HepG2 (cell line): Measurements from ENCODE around the gene PDGFA. TPM values are rescaled to one million over a fixed set of nuclear protein-coding genes. Genes with fewer than 3 reads are reported as not detected.

Source experiments
- ATAC-seq: fragments of 200-7000 bp; cut with Tn5 transposase; 3 replicates; pipeline ENCODE4 v1.9.1; 2020; ENCODE audit warnings: mild to moderate bottlenecking, moderate library complexity
- BruUV-seq: library from RNA; stranded (reverse); fragments of 400-500 nt; replicated peaks from 2 replicates; lab custom pipeline; 2021; lab: Mats Ljungman, UMichigan
- CTCF ChIA-PET: fragments of 300-600 bp; formaldehyde crosslinking; extraction: SDS; loops from one replicate; lab custom pipeline; 2021; ENCODE audit warnings: low total read pairs, inconsistent platforms, low intra/inter-chr PET ratio; lab: Yijun Ruan, JAX
- POLR2A ChIA-PET: fragments of 350-600 bp; sonication (Branson Sonifier 250); formaldehyde crosslinking; loops from one replicate; lab custom pipeline; 2020; ENCODE audit warnings: antibody characterized with exemption, inconsistent platforms; lab: Yijun Ruan, JAX
- DNase-seq: peaks from one replicate; pipeline ENCODE4 v3.0.0-alpha.2; 2015; ENCODE audit warnings: low spot score
- FAIRE-seq: peaks from 3 replicates; lab custom pipeline; 2011; peaks lifted over from hg19 to GRCh38; lab: Jason Lieb, UNC
- H2AFZ ChIP-seq: one replicate; pipeline ENCODE4 v1.6.1; 2011; ENCODE audit warnings: low read length, inconsistent platforms
- H3K27ac ChIP-seq: fragments of 300-600 bp; 3 replicates; pipeline ENCODE4 v1.8.0; 2011; ENCODE audit warnings: mixed run types, mild to moderate bottlenecking, mixed read lengths, low read length, inconsistent platforms; ENCODE audit not compliant: insufficient read depth; ENCODE audit errors: extremely low read length
- H3K27me3 ChIP-seq, 2 experiments: fragments of 200-600 bp in 1 of 2; 2 replicates in 1 of 2; 3 replicates in 1 of 2; pipeline versions ENCODE4 v1.6.0 to v1.8.0; 2011; ENCODE audit warnings: low read length in 2 of 2, mild to moderate bottlenecking in 2 of 2, moderate library complexity in 2 of 2, inconsistent platforms in 1 of 2; ENCODE audit not compliant: insufficient read depth in 2 of 2, control insufficient read depth in 1 of 2
- H3K36me3 ChIP-seq, 2 experiments: fragments of 200-600 bp in 1 of 2; replicated peaks in 1 of 2; 2 replicates in 1 of 2; 3 replicates in 1 of 2; pipeline versions ENCODE4 v1.5.1 to v1.8.0; 2011; ENCODE audit warnings: low read length in 2 of 2, inconsistent platforms in 1 of 2; ENCODE audit not compliant: insufficient read depth in 2 of 2, control insufficient read depth in 1 of 2
- H3K4me1 ChIP-seq: 2 replicates; pipeline ENCODE4 v1.5.1; 2012; ENCODE audit warnings: low read length, inconsistent platforms; ENCODE audit not compliant: insufficient read depth
- H3K4me2 ChIP-seq: 2 replicates; pipeline ENCODE4 v1.6.0; 2011; ENCODE audit warnings: low read depth, low read length, inconsistent platforms
- H3K4me3 ChIP-seq, 3 experiments: fragments of 200-600 bp in 1 of 3; sonication (generic), shearing (Covaris generic) in 1 of 3; replicated peaks in 1 of 3; 2 replicates each; pipeline ENCODE4 v1.5.1; 2011 to 2016; ENCODE audit warnings: low read length in 3 of 3, inconsistent platforms in 2 of 3, low read depth in 2 of 3, mild to moderate bottlenecking in 2 of 3, control low read depth in 1 of 3, mixed read lengths in 1 of 3; ENCODE audit not compliant: insufficient read depth in 1 of 3
- H3K79me2 ChIP-seq: one replicate; pipeline ENCODE4 v1.6.1; 2011; ENCODE audit warnings: low read length, inconsistent platforms; ENCODE audit not compliant: insufficient read depth
- H3K9ac ChIP-seq: 2 replicates; pipeline ENCODE4 v1.6.0; 2011; ENCODE audit warnings: mild to moderate bottlenecking, low read depth, low read length, inconsistent platforms; ENCODE audit not compliant: insufficient read depth
- H3K9me3 ChIP-seq: 2 replicates; pipeline ENCODE4 v1.5.1; 2012; ENCODE audit warnings: mild to moderate bottlenecking, low read length
- H4K20me1 ChIP-seq: 2 replicates; pipeline ENCODE4 v1.6.0; 2011; ENCODE audit warnings: inconsistent platforms, mild to moderate bottlenecking, low read length, moderate library complexity; ENCODE audit not compliant: insufficient read depth
- ATAD3A ChIP-seq: sonication (generic); formaldehyde crosslinking; IDR thresholded peaks from 2 replicates; pipeline ENCODE4 v1.4.0; 2020; ENCODE audit warnings: missing genetic modification reagents
- ELF1 ChIP-seq: sonication (generic); formaldehyde crosslinking; IDR thresholded peaks from 2 replicates; pipeline ENCODE4 v1.4.0; 2020; ENCODE audit warnings: missing genetic modification reagents
- MEIS2 ChIP-seq: sonication (generic); formaldehyde crosslinking; IDR thresholded peaks from 2 replicates; pipeline ENCODE4 v1.9.0; 2021; ENCODE audit warnings: mild to moderate bottlenecking, missing genetic modification reagents
- MLLT10 ChIP-seq: sonication (generic); formaldehyde crosslinking; IDR thresholded peaks from 2 replicates; pipeline ENCODE4 v1.4.0; 2020; ENCODE audit warnings: missing genetic modification reagents
- NR2F2 ChIP-seq: IDR thresholded peaks from 2 replicates; pipeline ENCODE4 v1.6.1; 2012; ENCODE audit warnings: low read depth, inconsistent platforms, borderline replicate concordance
- SALL2 ChIP-seq: sonication (generic); formaldehyde crosslinking; IDR thresholded peaks from 2 replicates; pipeline ENCODE4 v1.8.1; 2023; ENCODE audit warnings: mild to moderate bottlenecking, missing genetic modification reagents, inconsistent platforms
- ZNF430 ChIP-seq: sonication (generic); formaldehyde crosslinking; IDR thresholded peaks from 2 replicates; pipeline ENCODE4 v1.9.0; 2021; ENCODE audit warnings: mild to moderate bottlenecking, missing genetic modification reagents
- ZNF44 ChIP-seq: sonication (generic); formaldehyde crosslinking; IDR thresholded peaks from 2 replicates; pipeline ENCODE4 v1.5.1; 2020; ENCODE audit warnings: mild to moderate bottlenecking, missing genetic modification reagents
- ZNF547 ChIP-seq: sonication (generic); formaldehyde crosslinking; IDR thresholded peaks from 2 replicates; pipeline ENCODE4 v1.5.1; 2020; ENCODE audit warnings: mild to moderate bottlenecking, missing genetic modification reagents
- WGBS: methylation state at CpG from one replicate; pipeline ENCODE4 v1.1.6; 2017; ENCODE audit warnings: low lambda C conversion rate; 5-methylcytosine and 5-hydroxymethylcytosine counted together
- in situ Hi-C: cut with HindIII; loops from 2 replicates; pipeline ENCODE4 v1.10.0; 2017; ENCODE audit warnings: low pct_unique_long_range_greater_than_20kb; ENCODE audit not compliant: extremely low pct_ligation_motif_present
- intact Hi-C: fragments of 100-400 bp; cut with micrococcal nuclease; formaldehyde crosslinking; loops from one replicate; pipeline ENCODE4 v1.10.0; 2022; ENCODE audit not compliant: unreplicated experiment
- polyA plus RNA-seq, 8 experiments: library from polyadenylated mRNA; depleted of rRNA in 3 of 8; stranded (reverse) in 7 of 8; unstranded in 1 of 8; fragments of >200 nt; fragmentation: Illumina TruSeq in 4 of 8; extraction: Trizol in 4 of 8; gene quantifications; 2 replicates each; pipeline versions ENCODE4 v1.2.1 to v1.2.3, GENCODE V29; 2011 to 2016; ENCODE audit warnings: low read depth in 4 of 8, missing spikeins in 1 of 8, mixed read lengths in 1 of 8; ENCODE audit not compliant: insufficient read depth in 1 of 8
- total RNA-seq, 5 experiments: library from RNA; depleted of rRNA; stranded (reverse); fragments of >200 nt; fragmentation: Illumina TruSeq; extraction: Trizol; gene quantifications; 2 replicates each; pipeline ENCODE4 v1.2.3, GENCODE V29; 2016; ENCODE audit warnings: low read depth in 1 of 5
- TF ChIP-seq, protein P1 (sequence below): sonication (generic); formaldehyde crosslinking; conservative IDR thresholded peaks from 2 replicates; pipeline ENCODE4 v1.4.0; 2020; ENCODE audit warnings: missing genetic modification reagents
- TF ChIP-seq, protein P2 (sequence below): sonication (generic); formaldehyde crosslinking; IDR thresholded peaks from 2 replicates; pipeline ENCODE4 v1.4.0; 2020; ENCODE audit warnings: missing genetic modification reagents
- TF ChIP-seq, protein P3 (sequence below): sonication (generic); formaldehyde crosslinking; IDR thresholded peaks from 2 replicates; pipeline ENCODE4 v1.4.0; 2020; ENCODE audit warnings: low read depth, missing genetic modification reagents
- TF ChIP-seq, protein P4 (sequence below): sonication (generic); formaldehyde crosslinking; IDR thresholded peaks from 2 replicates; pipeline ENCODE4 v1.8.0; 2022; ENCODE audit warnings: missing genetic modification reagents, mild to moderate bottlenecking, borderline replicate concordance

PDGFA gene
- total and polyA plus RNA-seq, 2 of the 13 experiments (the other 11 are each of a cell fraction or from before 2014, with no cell fraction given), result 1.5 to 3.4 TPM

GRCh38 chr7:505171-505570, 14.5 kb downstream of the PDGFA start:
- ATAC-seq, result no peak
- in situ Hi-C loops, result no loop called here
- TF ChIP-seq, protein P1, sequence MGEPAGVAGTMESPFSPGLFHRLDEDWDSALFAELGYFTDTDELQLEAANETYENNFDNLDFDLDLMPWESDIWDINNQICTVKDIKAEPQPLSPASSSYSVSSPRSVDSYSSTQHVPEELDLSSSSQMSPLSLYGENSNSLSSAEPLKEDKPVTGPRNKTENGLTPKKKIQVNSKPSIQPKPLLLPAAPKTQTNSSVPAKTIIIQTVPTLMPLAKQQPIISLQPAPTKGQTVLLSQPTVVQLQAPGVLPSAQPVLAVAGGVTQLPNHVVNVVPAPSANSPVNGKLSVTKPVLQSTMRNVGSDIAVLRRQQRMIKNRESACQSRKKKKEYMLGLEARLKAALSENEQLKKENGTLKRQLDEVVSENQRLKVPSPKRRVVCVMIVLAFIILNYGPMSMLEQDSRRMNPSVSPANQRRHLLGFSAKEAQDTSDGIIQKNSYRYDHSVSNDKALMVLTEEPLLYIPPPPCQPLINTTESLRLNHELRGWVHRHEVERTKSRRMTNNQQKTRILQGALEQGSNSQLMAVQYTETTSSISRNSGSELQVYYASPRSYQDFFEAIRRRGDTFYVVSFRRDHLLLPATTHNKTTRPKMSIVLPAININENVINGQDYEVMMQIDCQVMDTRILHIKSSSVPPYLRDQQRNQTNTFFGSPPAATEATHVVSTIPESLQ, result no peak
- TF ChIP-seq ELF1 (no peak), NR2F2 (no peak), ATAD3A (CRISPR knock-in tag) (no peak), MEIS2 (CRISPR knock-in tag) (no peak), ZNF547 (no peak), ZNF44 (CRISPR knock-in tag) (no peak), MLLT10 (CRISPR knock-in tag) (no peak), SALL2 (no peak), ZNF430 (no peak)
- TF ChIP-seq, protein P2, sequence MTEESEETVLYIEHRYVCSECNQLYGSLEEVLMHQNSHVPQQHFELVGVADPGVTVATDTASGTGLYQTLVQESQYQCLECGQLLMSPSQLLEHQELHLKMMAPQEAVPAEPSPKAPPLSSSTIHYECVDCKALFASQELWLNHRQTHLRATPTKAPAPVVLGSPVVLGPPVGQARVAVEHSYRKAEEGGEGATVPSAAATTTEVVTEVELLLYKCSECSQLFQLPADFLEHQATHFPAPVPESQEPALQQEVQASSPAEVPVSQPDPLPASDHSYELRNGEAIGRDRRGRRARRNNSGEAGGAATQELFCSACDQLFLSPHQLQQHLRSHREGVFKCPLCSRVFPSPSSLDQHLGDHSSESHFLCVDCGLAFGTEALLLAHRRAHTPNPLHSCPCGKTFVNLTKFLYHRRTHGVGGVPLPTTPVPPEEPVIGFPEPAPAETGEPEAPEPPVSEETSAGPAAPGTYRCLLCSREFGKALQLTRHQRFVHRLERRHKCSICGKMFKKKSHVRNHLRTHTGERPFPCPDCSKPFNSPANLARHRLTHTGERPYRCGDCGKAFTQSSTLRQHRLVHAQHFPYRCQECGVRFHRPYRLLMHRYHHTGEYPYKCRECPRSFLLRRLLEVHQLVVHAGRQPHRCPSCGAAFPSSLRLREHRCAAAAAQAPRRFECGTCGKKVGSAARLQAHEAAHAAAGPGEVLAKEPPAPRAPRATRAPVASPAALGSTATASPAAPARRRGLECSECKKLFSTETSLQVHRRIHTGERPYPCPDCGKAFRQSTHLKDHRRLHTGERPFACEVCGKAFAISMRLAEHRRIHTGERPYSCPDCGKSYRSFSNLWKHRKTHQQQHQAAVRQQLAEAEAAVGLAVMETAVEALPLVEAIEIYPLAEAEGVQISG (CRISPR knock-in tag), result no peak
- TF ChIP-seq, protein P3, sequence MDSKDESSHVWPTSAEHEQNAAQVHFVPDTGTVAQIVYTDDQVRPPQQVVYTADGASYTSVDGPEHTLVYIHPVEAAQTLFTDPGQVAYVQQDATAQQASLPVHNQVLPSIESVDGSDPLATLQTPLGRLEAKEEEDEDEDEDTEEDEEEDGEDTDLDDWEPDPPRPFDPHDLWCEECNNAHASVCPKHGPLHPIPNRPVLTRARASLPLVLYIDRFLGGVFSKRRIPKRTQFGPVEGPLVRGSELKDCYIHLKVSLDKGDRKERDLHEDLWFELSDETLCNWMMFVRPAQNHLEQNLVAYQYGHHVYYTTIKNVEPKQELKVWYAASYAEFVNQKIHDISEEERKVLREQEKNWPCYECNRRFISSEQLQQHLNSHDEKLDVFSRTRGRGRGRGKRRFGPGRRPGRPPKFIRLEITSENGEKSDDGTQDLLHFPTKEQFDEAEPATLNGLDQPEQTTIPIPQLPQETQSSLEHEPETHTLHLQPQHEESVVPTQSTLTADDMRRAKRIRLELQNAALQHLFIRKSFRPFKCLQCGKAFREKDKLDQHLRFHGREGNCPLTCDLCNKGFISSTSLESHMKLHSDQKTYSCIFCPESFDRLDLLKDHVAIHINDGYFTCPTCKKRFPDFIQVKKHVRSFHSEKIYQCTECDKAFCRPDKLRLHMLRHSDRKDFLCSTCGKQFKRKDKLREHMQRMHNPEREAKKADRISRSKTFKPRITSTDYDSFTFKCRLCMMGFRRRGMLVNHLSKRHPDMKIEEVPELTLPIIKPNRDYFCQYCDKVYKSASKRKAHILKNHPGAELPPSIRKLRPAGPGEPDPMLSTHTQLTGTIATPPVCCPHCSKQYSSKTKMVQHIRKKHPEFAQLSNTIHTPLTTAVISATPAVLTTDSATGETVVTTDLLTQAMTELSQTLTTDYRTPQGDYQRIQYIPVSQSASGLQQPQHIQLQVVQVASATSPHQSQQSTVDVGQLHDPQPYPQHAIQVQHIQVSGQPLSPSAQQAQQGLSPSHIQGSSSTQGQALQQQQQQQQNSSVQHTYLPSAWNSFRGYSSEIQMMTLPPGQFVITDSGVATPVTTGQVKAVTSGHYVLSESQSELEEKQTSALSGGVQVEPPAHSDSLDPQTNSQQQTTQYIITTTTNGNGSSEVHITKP (CRISPR knock-in tag), result no peak
- TF ChIP-seq, protein P4, sequence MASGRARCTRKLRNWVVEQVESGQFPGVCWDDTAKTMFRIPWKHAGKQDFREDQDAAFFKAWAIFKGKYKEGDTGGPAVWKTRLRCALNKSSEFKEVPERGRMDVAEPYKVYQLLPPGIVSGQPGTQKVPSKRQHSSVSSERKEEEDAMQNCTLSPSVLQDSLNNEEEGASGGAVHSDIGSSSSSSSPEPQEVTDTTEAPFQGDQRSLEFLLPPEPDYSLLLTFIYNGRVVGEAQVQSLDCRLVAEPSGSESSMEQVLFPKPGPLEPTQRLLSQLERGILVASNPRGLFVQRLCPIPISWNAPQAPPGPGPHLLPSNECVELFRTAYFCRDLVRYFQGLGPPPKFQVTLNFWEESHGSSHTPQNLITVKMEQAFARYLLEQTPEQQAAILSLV (CRISPR knock-in tag), result no peak

More at GRCh38 chr7:505171-505570, 14.5 kb downstream of the PDGFA start:
- ChIA-PET POLR2A (no interaction called here), CTCF (no interaction called here)
- WGBS, result 91% methylated on average over 16 of the region's 16 CpGs
- Histone ChIP-seq H3K79me2 (no peaks in the 10 kb centered on the region), H3K4me2 (no peak overlapping the region), H4K20me1 (peaks cover 5% of the 10 kb centered on the region; the same call in 1 of the 2 replicates), H3K4me3 (no peak overlapping the region), H3K27me3 (no peaks in the 10 kb centered on the region), H3K9me3 (no peaks in the 10 kb centered on the region), H3K4me1 (peaks cover 38% of the 10 kb centered on the region), H3K36me3 (no peaks in the 10 kb centered on the region), H3K27ac (no peak overlapping the region), H2AFZ (no peak overlapping the region), H3K9ac (no peak overlapping the region)
- intact Hi-C loops, result no loop called here
- BruUV-seq, result no TSS peak
- FAIRE-seq (no peak), DNase-seq (no peak)
